Activated CD4-positive, CD25-positive, alpha-beta regulatory T cell (primary cell): Measurements from ENCODE around the gene TREML4.
A peak's percentile ranks its signal among the peaks of the same experiment; 100 is the strongest.

Experiments
- DNase-seq, 4 experiments: peaks; one replicate each; lab custom pipeline; 2025; lab: John Stamatoyannopoulos, UW

Gene TREML4

GRCh38 chr6:41255110-41255509, 27.0 kb downstream of the TREML4 start:
- DNase-seq: no peak

GRCh38 chr6:41255638-41256246, 27.6 kb downstream of the TREML4 start:
- no peak for DNase-seq

GRCh38 chr6:41256383-41256782, 28.2 kb downstream of the TREML4 start:
- no peak for DNase-seq

- no peak for DNase-seq
Measured at GRCh38 chr6:41257369-41258195, 29.4 kb downstream of the TREML4 start.

- no peak for DNase-seq
Measured at GRCh38 chr6:41258196-41258493, 30.0 kb downstream of the TREML4 start.

DNA sequence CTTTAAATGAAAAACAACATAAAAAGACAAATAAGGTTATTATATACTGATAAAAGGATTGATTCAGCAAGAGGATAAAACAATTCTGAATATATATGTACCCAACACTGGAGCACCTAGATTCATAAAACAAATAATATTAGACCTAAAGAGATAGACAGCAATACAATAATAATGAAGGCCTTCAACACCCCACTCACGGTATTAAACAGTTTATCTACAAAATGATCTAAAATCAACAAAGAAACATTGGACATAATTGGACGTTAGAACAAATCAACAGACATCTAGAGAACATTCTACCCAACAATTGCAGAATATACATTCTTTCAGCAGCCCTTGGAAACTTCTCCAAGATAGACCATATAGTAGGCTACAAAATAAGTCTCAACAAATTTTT, 34.3 kb downstream of the TREML4 start:
- DNase-seq: no peak

DNA sequence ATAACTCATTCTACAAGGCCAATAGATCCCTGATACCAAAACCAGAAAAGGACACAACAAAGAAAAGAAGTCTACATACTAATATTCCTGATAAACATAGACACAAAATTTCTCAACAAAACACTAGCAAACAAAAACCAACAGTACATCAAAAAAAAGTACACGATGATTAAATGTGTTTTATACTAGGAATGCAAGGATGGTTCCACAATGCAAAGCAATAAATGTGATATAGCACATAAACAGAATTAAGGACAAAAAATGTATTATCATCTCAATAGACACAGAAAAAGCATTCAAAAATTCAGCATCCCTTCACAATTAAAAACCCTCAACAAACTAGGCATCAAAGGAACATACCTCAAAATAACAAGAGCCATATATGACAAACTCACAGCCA, 35.1 kb downstream of the TREML4 start:
- DNase-seq: no peak

- DNase-seq: no peak
Measured at GRCh38 chr6:41266541-41266940, 38.4 kb downstream of the TREML4 start.

- DNase-seq: no peak
Measured at GRCh38 chr6:41268478-41268877, 40.3 kb downstream of the TREML4 start.

GRCh38 chr6:41269166-41269565, 41.0 kb downstream of the TREML4 start:
- DNase-seq: no peak

GRCh38 chr6:41269716-41270115, 41.6 kb downstream of the TREML4 start:
- no peak for DNase-seq

GRCh38 chr6:41271901-41272395, 43.8 kb downstream of the TREML4 start:
- DNase-seq: no peak

DNA sequence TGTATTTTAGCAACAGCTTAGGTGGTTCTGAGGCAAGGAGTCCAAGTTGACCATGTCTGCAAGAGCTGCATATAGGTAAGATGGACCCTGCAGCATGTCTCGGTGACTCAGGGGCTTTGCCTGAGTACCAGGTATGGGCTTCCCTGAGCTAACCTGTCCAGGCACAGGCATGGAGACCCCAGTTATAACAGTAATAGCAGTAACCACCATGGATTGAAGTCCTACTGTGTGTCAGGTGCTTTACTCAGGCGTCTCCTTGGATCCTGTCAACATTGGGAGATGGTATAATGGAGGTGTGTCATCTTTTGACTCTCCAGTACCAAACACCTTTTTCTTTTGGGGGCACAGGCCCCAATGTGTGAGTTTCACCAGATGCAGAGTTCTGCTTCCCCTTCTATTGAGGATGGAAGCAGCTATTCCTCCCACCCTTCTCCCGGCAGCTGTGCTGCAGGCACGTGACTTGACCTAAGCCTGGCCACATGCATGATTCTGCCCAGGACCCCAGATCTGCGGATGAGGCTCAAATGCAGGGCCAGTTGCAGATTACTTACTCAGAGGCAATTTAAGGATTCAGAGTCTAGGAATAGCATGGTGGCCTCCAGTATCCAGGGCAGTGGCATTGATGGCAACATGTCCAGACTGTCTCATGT, 44.6 kb downstream of the TREML4 start:
- peak in 1 of 4 experiments; percentile 2 for DNase-seq

DNA sequence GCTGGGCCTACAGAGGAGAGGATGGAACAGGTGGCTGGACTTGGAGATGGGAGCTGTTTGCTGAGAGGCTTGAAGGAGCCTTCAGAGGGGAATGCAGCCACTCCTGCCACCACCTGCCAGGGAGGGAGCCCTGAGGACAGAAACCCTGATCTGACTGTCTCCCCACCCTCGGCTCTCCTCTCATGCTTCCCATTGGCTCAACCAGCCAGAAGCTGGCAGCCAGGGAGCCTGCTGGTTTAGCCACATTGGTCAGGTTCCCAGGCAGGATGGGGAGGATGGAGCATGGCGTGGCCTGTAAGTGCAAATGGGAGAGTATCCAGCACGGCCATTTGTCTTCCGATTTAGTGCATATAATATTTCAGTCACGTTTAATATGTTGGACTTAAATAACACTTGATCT, 45.6 kb downstream of the TREML4 start:
- DNase-seq: no peak

DNA sequence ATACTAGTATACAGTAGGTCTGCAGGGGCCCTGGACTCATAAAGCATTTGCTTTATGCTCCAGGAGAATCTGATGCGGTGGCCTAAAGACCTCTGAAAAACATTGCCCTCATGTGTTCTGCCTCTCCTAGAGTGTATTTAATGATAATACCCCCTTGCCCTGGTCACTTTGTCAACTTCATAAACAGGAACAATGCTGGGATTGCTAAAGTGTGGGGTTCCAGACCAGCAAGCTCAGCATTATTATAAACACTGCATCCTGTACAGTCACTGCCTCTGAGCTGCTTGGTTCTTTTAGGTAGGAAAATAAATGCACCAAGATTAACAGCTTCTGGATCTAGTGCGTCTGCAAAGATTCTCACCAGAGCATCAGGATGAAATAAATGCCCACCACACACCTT, 46.1 kb downstream of the TREML4 start:
- no peak for DNase-seq

DNA sequence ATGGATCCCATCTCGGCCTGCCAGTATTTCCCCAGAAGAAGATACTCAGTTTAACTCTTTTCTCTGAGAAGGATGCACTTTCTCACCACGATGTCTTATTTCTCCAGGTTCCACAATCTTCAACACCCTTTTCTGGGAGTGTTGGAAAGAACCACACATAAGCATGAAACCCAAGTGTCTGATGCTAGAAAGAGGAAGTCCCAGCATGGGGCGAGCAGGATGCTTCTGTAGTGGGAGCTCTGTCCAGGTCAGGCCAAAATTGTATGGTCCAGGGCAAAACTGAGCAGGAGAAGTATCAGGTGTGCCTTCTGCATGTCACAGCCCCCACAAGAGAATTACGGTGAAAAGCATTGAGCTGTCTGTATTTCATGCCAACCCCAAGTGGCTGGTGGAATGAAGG, 47.3 kb downstream of the TREML4 start:
- no peak for DNase-seq

DNA sequence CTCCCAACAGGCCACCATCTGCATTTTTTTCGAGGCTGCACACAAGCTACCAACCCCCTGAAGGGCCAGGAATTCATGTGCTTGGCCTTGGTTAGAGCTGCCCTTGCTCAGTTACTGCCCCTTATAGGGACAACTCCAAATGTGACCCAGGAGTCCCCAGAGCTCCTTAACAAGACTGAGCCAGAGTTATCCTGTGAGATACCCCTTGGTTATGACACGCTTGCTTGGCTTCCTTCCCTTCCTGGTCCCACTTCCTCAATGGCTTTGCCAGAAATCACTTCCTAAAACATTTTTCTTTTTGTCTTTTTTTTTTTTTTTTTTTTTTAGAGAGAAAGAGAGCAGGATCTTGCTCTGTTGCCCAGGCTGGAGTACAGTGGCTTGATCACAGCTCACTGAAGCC, 49.5 kb downstream of the TREML4 start:
- DNase-seq: no peak

GRCh38 chr6:41278699-41279405, 50.7 kb downstream of the TREML4 start:
- DNase-seq: peak in 3 of 4 experiments; percentile 25 to 42 (median 30)

- DNase-seq: no peak
Measured at GRCh38 chr6:41280381-41281057, 52.4 kb downstream of the TREML4 start.

DNA sequence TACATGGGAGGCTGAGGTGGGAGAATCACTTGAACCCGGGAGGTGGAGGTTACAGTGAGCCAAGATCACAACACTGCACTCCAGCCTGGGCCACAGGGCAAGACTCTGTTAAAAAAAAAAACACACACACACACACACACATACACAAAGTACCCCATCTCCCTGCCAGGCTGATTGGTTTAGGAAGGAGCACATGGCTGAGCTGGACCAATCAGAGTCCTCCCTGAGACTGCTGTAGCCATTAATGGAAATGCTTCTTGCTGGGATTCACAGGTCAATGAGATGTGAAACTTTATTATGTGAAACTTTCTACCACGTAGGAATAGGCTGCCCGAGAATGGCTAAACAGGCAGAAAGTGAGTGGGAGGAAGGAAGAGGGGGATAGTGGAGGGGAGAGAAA, 55.5 kb downstream of the TREML4 start:
- DNase-seq: no peak

DNA sequence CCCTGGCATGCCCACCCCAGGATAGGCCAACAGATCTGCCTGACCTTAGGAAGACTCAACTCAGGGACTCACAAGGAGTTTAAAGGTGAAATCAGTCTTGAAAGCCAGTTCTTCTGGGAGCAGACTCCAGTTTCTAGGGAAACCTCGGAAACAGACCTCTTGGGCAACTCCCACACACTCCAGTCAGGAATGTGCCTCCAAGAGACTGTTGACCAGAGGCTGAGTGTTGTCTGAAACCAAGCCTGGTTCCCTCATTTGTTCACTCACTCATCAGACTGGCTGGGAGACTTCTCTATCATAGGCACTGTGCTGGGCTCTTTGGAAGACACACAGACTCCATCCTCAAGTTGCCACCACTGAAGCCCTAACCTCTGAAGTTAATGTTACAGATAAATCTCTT, 56.6 kb downstream of the TREML4 start:
- no peak for DNase-seq
